PC-9 (cell line): Measurements from ENCODE around the gene MTA3. TPM values are rescaled to one million over a fixed set of nuclear protein-coding genes. Genes with fewer than 3 reads are reported as not detected.

Experiments used
- BruUV-seq: library from RNA; stranded (reverse); fragments of 400-500 nt; replicated peaks from 2 replicates; lab custom pipeline; 2021; lab: Mats Ljungman, UMichigan
- CTCF ChIA-PET: fragments of 300-600 bp; sonication (Branson Sonifier 250); formaldehyde crosslinking; loops from one replicate; lab custom pipeline; 2022; ENCODE audit warnings: antibody characterized with exemption; lab: Charles Lee
- POLR2A ChIA-PET: fragments of 300-600 bp; sonication (Branson Sonifier 250); formaldehyde crosslinking; loops from one replicate; lab custom pipeline; 2022; ENCODE audit warnings: antibody characterized with exemption; ENCODE audit not compliant: unreplicated experiment; lab: Charles Lee
- DNase-seq, 2 experiments: peaks; one replicate each; pipeline versions ENCODE4 v3.0.0 to v3.0.0-alpha.2; 2015 to 2022; ENCODE audit warnings: mixed read lengths in 1 of 2
- H2AFZ ChIP-seq: fragments of 200-600 bp; sonication (generic); 2 replicates; pipeline ENCODE4 v1.8.1; 2017; ENCODE audit warnings: antibody characterized with exemption
- H3F3A ChIP-seq: fragments of 200-600 bp; sonication (generic); 2 replicates; pipeline ENCODE4 v1.8.1; 2017; ENCODE audit warnings: antibody characterized with exemption, mild to moderate bottlenecking, low read depth; ENCODE audit not compliant: insufficient read depth
- H3K27ac ChIP-seq: fragments of 200-600 bp; sonication (generic); 2 replicates; pipeline ENCODE4 v1.6.1; 2016; ENCODE audit warnings: mixed run types
- H3K27me3 ChIP-seq: fragments of 200-600 bp; sonication (generic); 2 replicates; pipeline ENCODE4 v1.6.1; 2016; ENCODE audit warnings: low read depth, mixed run types; ENCODE audit not compliant: insufficient read depth
- H3K36me3 ChIP-seq: fragments of 200-600 bp; sonication (generic); 2 replicates; pipeline ENCODE4 v1.6.1; 2016; ENCODE audit warnings: low read depth, mixed run types
- H3K4me1 ChIP-seq: fragments of 200-600 bp; sonication (generic); replicated peaks from 2 replicates; pipeline ENCODE4 v1.6.1; 2016; ENCODE audit warnings: mixed run types; ENCODE audit not compliant: insufficient read depth
- H3K4me2 ChIP-seq: fragments of 200-600 bp; sonication (generic); 2 replicates; pipeline ENCODE4 v1.6.1; 2017; ENCODE audit warnings: mixed run types
- H3K4me3 ChIP-seq: fragments of 200-600 bp; sonication (generic); 2 replicates; pipeline ENCODE4 v1.6.1; 2016; ENCODE audit warnings: mixed run types
- H3K79me2 ChIP-seq: fragments of 200-600 bp; sonication (generic); 2 replicates; pipeline ENCODE4 v1.6.1; 2017; ENCODE audit warnings: low read depth, mixed run types
- H3K9me2 ChIP-seq: fragments of 200-600 bp; sonication (generic); 2 replicates; pipeline ENCODE4 v1.8.1; 2017; ENCODE audit warnings: mild to moderate bottlenecking; ENCODE audit not compliant: insufficient read depth
- H3K9me3 ChIP-seq: fragments of 200-600 bp; sonication (generic); 2 replicates; pipeline ENCODE4 v1.8.1; 2016; ENCODE audit warnings: low read depth; ENCODE audit not compliant: insufficient read depth
- H4K20me1 ChIP-seq: fragments of 200-600 bp; sonication (generic); 2 replicates; pipeline ENCODE4 v1.8.1; 2017; ENCODE audit not compliant: insufficient read depth
- EZH2 ChIP-seq: fragments of 200-600 bp; sonication (generic); IDR thresholded peaks from 2 replicates; pipeline ENCODE4 v1.8.0; 2017; ENCODE audit warnings: antibody characterized with exemption, low read depth
- intact Hi-C: fragments of 100-400 bp; cut with micrococcal nuclease; formaldehyde crosslinking; loops from one replicate; pipeline ENCODE4 v1.10.0; 2022; ENCODE audit not compliant: unreplicated experiment
- total RNA-seq: library from RNA; stranded (reverse); gene quantifications from 2 replicates; pipeline ENCODE4 v1.2.3, GENCODE V29; 2021
- TF ChIP-seq, protein P1 (sequence below): fragments of 200-600 bp; sonication (generic); conservative IDR thresholded peaks from 2 replicates; pipeline ENCODE4 v1.6.1; 2017; ENCODE audit warnings: mixed run types, antibody characterized with exemption, mild to moderate bottlenecking, moderate library complexity

The MTA3 gene
- total RNA-seq, 1 experiment from 2014 or later: 89.8 TPM

DNA sequence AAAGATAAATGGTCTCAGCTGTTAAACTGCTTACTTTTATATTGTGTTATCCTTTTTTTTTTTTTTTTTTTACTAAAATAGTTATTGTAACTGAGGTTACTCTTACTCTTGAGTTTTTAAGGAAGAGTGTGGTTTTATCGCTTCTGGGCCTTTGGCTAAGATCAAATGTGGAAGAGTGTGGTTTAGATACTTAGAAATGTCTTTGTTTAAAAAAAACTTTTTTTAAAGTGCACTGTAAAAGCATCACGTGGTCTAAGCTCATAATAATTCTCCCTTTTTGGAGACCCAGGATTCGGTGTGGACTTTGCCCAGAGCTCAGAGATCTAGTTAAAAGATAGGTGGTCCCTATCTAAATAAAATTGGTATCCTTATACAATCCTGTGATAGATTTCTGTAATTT lies 207.4 kb downstream of the MTA3 start:
- Histone ChIP-seq H3K4me1 (no peaks in the 10 kb centered on the region), H3K27me3 (no peaks in the 10 kb centered on the region), H2AFZ (no peak overlapping the region), H3K9me2 (no peaks in the 10 kb centered on the region; the same call in 1 of the 2 replicates), H3K27ac (no peak overlapping the region), H3K36me3 (no peaks in the 10 kb centered on the region), H3F3A (no peaks in the 10 kb centered on the region), H3K79me2 (no peaks in the 10 kb centered on the region), H3K4me3 (no peak overlapping the region), H3K4me2 (no peak overlapping the region), H3K9me3 (peaks cover 11% of the 10 kb centered on the region), H4K20me1 (no peaks in the 10 kb centered on the region)
- intact Hi-C loops: no loop called here
- CTCF ChIA-PET: no interaction called here
- POLR2A ChIA-PET: no interaction called here
- TF ChIP-seq, protein P1, sequence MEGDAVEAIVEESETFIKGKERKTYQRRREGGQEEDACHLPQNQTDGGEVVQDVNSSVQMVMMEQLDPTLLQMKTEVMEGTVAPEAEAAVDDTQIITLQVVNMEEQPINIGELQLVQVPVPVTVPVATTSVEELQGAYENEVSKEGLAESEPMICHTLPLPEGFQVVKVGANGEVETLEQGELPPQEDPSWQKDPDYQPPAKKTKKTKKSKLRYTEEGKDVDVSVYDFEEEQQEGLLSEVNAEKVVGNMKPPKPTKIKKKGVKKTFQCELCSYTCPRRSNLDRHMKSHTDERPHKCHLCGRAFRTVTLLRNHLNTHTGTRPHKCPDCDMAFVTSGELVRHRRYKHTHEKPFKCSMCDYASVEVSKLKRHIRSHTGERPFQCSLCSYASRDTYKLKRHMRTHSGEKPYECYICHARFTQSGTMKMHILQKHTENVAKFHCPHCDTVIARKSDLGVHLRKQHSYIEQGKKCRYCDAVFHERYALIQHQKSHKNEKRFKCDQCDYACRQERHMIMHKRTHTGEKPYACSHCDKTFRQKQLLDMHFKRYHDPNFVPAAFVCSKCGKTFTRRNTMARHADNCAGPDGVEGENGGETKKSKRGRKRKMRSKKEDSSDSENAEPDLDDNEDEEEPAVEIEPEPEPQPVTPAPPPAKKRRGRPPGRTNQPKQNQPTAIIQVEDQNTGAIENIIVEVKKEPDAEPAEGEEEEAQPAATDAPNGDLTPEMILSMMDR: no peak
- TF ChIP-seq EZH2: no peak
- no TSS peak for BruUV-seq
- DNase-seq: no peak

DNA sequence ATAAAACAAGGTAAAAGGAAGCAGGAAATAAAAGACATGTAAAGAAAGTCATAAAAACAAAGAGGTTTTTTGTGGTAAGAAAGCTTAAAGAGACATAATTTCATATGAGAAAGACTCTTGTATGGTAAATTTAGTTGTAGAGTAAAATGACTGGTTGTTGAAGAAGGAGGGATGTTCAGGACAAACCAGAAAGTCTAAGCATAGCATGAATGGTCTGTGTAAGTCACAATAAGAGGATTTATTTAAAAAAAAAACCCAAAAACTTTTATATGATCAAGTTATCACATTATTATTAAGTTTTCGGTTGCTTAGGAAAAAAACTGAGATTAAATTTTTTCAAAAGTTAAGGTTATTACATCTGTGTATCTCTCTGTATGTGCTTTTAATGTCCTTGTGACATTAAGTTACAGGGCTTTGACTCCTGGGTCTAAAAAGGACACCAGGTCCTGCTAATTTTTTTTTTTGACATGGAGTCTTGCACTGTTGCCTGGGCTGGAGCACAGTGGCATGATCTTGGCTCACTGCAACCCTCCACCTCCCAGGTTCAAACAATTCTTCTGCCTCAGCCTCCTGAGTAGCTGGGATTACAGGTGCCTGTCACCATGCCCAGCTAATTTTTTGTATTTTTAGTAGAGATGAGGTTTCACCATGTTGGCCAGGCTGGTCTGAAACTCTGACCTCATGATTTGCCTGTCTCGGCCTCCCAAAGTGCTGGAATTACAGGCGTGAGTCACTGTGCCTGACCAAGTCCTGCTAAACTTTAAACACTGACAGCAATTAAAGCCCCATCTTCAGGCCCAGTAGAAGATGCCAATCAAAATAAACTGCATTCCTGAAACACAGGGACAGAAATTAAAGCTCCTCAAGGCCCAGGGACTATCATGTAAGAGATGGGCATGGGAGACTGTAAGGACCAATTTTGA lies 209.7 kb downstream of the MTA3 start:
- H3K27me3 ChIP-seq: no peaks in the 10 kb centered on the region
- DNase-seq: no peak
- H3K4me3 ChIP-seq: no peak overlapping the region
- no TSS peak for BruUV-seq
- intact Hi-C loops: no loop called here
- H3K4me1 ChIP-seq: no peaks in the 10 kb centered on the region
- no peak overlapping the region for H2AFZ ChIP-seq
- H3K9me3 ChIP-seq: peaks cover 18% of the 10 kb centered on the region
- H3K27ac ChIP-seq: no peak overlapping the region
- no peak for TF ChIP-seq EZH2
- TF ChIP-seq, protein P1: no peak
- CTCF ChIA-PET: no interaction called here
- H4K20me1 ChIP-seq: no peaks in the 10 kb centered on the region
- no peaks in the 10 kb centered on the region for H3F3A ChIP-seq
- POLR2A ChIA-PET: interaction anchor here (0.6 kb wide), 1 partner anchor 636 kb away, joined by 6 read pairs; no protein-coding TSS in a partner anchor
- no peaks in the 10 kb centered on the region for H3K36me3 ChIP-seq
- H3K79me2 ChIP-seq: no peaks in the 10 kb centered on the region
- H3K4me2 ChIP-seq: no peak overlapping the region
- no peaks in the 10 kb centered on the region for H3K9me2 ChIP-seq

DNA sequence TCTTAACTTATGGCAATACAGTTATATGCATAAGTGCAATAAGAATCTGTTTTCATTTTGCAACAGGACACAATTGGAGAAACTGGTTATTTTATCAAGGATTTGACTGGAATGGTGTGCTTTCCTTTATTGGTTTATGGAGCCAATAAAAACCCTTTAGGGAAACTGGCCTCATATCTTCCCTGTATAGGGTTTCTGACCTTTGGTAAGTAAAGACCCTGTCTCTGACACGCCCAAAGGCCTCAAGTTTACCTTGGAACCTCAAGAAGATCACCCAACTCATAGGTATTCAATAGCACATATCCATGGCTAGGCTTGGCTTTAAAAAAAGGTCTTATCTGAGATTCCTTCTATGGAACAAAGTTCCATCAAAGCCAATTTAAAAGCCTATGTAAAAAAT lies 212.7 kb downstream of the MTA3 start:
- Histone ChIP-seq H3F3A (no peaks in the 10 kb centered on the region), H3K4me2 (no peak overlapping the region), H3K9me3 (peaks cover 18% of the 10 kb centered on the region), H3K36me3 (no peaks in the 10 kb centered on the region), H3K79me2 (no peaks in the 10 kb centered on the region), H3K27me3 (no peaks in the 10 kb centered on the region), H3K9me2 (no peaks in the 10 kb centered on the region), H3K4me3 (no peak overlapping the region), H4K20me1 (no peaks in the 10 kb centered on the region), H3K4me1 (no peaks in the 10 kb centered on the region), H2AFZ (no peak overlapping the region), H3K27ac (no peak overlapping the region)
- CTCF ChIA-PET: no interaction called here
- DNase-seq: no peak
- POLR2A ChIA-PET: no interaction called here
- TF ChIP-seq, protein P1: no peak
- TF ChIP-seq EZH2: no peak
- intact Hi-C loops: no loop called here
- no TSS peak for BruUV-seq
